DOHH2 (cell line): ENCODE results near the gene ENOX1.

ENCODE experiments used
- EZH2phosphoT487 ChIP-seq: fragments of 200-600 bp; sonication (generic); IDR thresholded peaks from 2 replicates; pipeline ENCODE4 v1.6.1; 2017; ENCODE audit warnings: borderline replicate concordance, mild to moderate bottlenecking, antibody characterized with exemption, low read length, moderate library complexity, mixed read lengths
- TF ChIP-seq, protein P1 (sequence below): fragments of 200-600 bp; sonication (generic); IDR thresholded peaks from one replicate; pipeline ENCODE4 v1.5.1; 2014; ENCODE audit warnings: antibody characterized with exemption, mild to moderate bottlenecking, low read depth, low read length; ENCODE audit not compliant: poor library complexity, severe bottlenecking

GRCh38 chr13:43725460-43725859 is 61.3 kb downstream of the ENOX1 start:
- TF ChIP-seq, protein P1, sequence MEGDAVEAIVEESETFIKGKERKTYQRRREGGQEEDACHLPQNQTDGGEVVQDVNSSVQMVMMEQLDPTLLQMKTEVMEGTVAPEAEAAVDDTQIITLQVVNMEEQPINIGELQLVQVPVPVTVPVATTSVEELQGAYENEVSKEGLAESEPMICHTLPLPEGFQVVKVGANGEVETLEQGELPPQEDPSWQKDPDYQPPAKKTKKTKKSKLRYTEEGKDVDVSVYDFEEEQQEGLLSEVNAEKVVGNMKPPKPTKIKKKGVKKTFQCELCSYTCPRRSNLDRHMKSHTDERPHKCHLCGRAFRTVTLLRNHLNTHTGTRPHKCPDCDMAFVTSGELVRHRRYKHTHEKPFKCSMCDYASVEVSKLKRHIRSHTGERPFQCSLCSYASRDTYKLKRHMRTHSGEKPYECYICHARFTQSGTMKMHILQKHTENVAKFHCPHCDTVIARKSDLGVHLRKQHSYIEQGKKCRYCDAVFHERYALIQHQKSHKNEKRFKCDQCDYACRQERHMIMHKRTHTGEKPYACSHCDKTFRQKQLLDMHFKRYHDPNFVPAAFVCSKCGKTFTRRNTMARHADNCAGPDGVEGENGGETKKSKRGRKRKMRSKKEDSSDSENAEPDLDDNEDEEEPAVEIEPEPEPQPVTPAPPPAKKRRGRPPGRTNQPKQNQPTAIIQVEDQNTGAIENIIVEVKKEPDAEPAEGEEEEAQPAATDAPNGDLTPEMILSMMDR = no peak
- TF ChIP-seq EZH2phosphoT487 = no peak
